Neuronal stem cell (in vitro differentiated cells): ENCODE data around the gene VGLL4.

Experiments used
- DNase-seq: peaks from one replicate; pipeline ENCODE4 v3.0.0-alpha.2; 2013; ENCODE audit warnings: low spot score
- H2AFZ ChIP-seq: one replicate; pipeline ENCODE4 v1.6.1; 2013; ENCODE audit warnings: mild to moderate bottlenecking, low read length, inconsistent platforms
- H2AK5ac ChIP-seq: 2 replicates; pipeline ENCODE4 v1.6.1; 2013; ENCODE audit warnings: low read depth, mild to moderate bottlenecking, inconsistent platforms, low read length, moderate library complexity, mixed read lengths
- H2BK120ac ChIP-seq: 2 replicates; pipeline ENCODE4 v1.6.1; 2013; ENCODE audit warnings: low read depth, mild to moderate bottlenecking, inconsistent platforms, low read length, moderate library complexity, mixed read lengths
- H2BK12ac ChIP-seq: one replicate; pipeline ENCODE4 v1.6.1; 2013; ENCODE audit warnings: low read length, inconsistent platforms
- H2BK15ac ChIP-seq: 2 replicates; pipeline ENCODE4 v1.6.1; 2013; ENCODE audit warnings: mild to moderate bottlenecking, low read length, inconsistent platforms, mixed read lengths
- H2BK5ac ChIP-seq: one replicate; pipeline ENCODE4 v1.6.1; 2013; ENCODE audit warnings: inconsistent platforms, mild to moderate bottlenecking, low read length, moderate library complexity
- H3K14ac ChIP-seq: one replicate; pipeline ENCODE4 v1.6.1; 2013; ENCODE audit warnings: low read length, inconsistent platforms
- H3K18ac ChIP-seq: 2 replicates; pipeline ENCODE4 v1.6.1; 2013; ENCODE audit warnings: low read length, inconsistent platforms
- H3K23ac ChIP-seq: 2 replicates; pipeline ENCODE4 v1.6.1; 2013; ENCODE audit warnings: low read depth, mild to moderate bottlenecking, mixed read lengths, low read length, inconsistent platforms; ENCODE audit not compliant: poor library complexity
- H3K27ac ChIP-seq: replicated peaks from 3 replicates; pipeline ENCODE4 v1.5.1; 2013; ENCODE audit warnings: low read length, inconsistent platforms
- H3K27me3 ChIP-seq, 3 experiments: 2 replicates each; pipeline ENCODE4 v1.6.1; 2013; ENCODE audit warnings: low read length in 3 of 3, mild to moderate bottlenecking in 2 of 3, inconsistent platforms in 1 of 3, low read depth in 1 of 3, mixed read lengths in 1 of 3, moderate library complexity in 1 of 3; ENCODE audit not compliant: control insufficient read depth in 3 of 3, insufficient read depth in 3 of 3
- H3K36me3 ChIP-seq, 2 donors: replicated peaks in 1 of 2; 2 replicates each; pipeline ENCODE4 v1.6.1; 2013; ENCODE audit warnings: low read length in 2 of 2; ENCODE audit not compliant: control insufficient read depth in 2 of 2, insufficient read depth in 2 of 2
- H3K4ac ChIP-seq: 2 replicates; pipeline ENCODE4 v1.6.1; 2013; ENCODE audit warnings: inconsistent platforms, mild to moderate bottlenecking, low read length, moderate library complexity
- H3K4me1 ChIP-seq, 2 donors: 1 replicate in 1 of 2; 2 replicates in 1 of 2; pipeline ENCODE4 v1.6.1; 2013; ENCODE audit warnings: low read length in 2 of 2, low read depth in 1 of 2; ENCODE audit not compliant: control insufficient read depth in 2 of 2, insufficient read depth in 1 of 2
- H3K4me2 ChIP-seq: one replicate; pipeline ENCODE4 v1.6.1; 2013; ENCODE audit warnings: mild to moderate bottlenecking, low read length, inconsistent platforms; ENCODE audit not compliant: insufficient read depth, poor library complexity, severe bottlenecking
- H3K4me3 ChIP-seq, 2 donors: 2 replicates each; pipeline ENCODE4 v1.5.1; 2013; ENCODE audit warnings: low read length in 2 of 2, mild to moderate bottlenecking in 2 of 2, inconsistent platforms in 1 of 2, moderate library complexity in 1 of 2
- H3K79me1 ChIP-seq: one replicate; pipeline ENCODE4 v1.6.1; 2013; ENCODE audit warnings: low read depth, mild to moderate bottlenecking, inconsistent platforms, low read length, moderate library complexity
- H3K9ac ChIP-seq: one replicate; pipeline ENCODE4 v1.6.1; 2013; ENCODE audit warnings: mild to moderate bottlenecking, low read depth, low read length, inconsistent platforms; ENCODE audit not compliant: poor library complexity
- H3K9me3 ChIP-seq, 2 donors: replicated peaks in 1 of 2; 2 replicates each; pipeline versions ENCODE3 to v1.6.1; 2013; ENCODE audit warnings: low read length in 2 of 2, mild to moderate bottlenecking in 2 of 2, inconsistent platforms in 1 of 2, low read depth in 1 of 2, mixed read lengths in 1 of 2, moderate library complexity in 1 of 2; ENCODE audit not compliant: control insufficient read depth in 2 of 2, insufficient read depth in 1 of 2
- H4K8ac ChIP-seq: one replicate; pipeline ENCODE4 v1.6.1; 2013; ENCODE audit warnings: low read depth, mild to moderate bottlenecking, inconsistent platforms, low read length, moderate library complexity
- H4K91ac ChIP-seq: one replicate; pipeline ENCODE4 v1.6.1; 2013; ENCODE audit warnings: low read length, low read depth, mild to moderate bottlenecking, inconsistent platforms; ENCODE audit not compliant: poor library complexity
- WGBS, 2 donors: extraction: QIAGEN DNeasy Blood & Tissue Kit; methylation state at CpG; one replicate each; pipeline ENCODE4 v1.1.7; 2013; ENCODE audit warnings: missing lambda C conversion rate in 2 of 2, mixed read lengths in 1 of 2; ENCODE audit not compliant: insufficient read length in 2 of 2, insufficient replicate concordance in 1 of 2; ENCODE audit errors: extremely low coverage in 2 of 2; 5-methylcytosine and 5-hydroxymethylcytosine counted together

Gene VGLL4

GRCh38 chr3:11641316-11641682 is 2.4 kb downstream of the VGLL4 start:
- Histone ChIP-seq H2BK15ac (no peak overlapping the region), H4K91ac (no peak overlapping the region), H2AK5ac (no peak overlapping the region), H3K36me3 (peaks cover 0 to 20% of the 10 kb centered on the region in 2 donors), H2AFZ (no peak overlapping the region), H3K4me2 (peak overlapping the region; percentile 55), H2BK120ac (no peak overlapping the region), H2BK12ac (no peak overlapping the region), H3K23ac (no peak overlapping the region), H3K4me1 (peaks cover 18 to 43% of the 10 kb centered on the region in 2 donors), H3K27ac (no peak overlapping the region), H3K79me1 (peaks cover 2% of the 10 kb centered on the region), H2BK5ac (no peak overlapping the region), H3K18ac (no peak overlapping the region), H3K4me3 (peak overlapping the region in 1 of 2 donors; percentile 80), H3K27me3 (no peaks in the 10 kb centered on the region), H3K9me3 (no peaks in the 10 kb centered on the region), H3K9ac (no peak overlapping the region), H3K14ac (no peak overlapping the region), H3K4ac (no peak overlapping the region), H4K8ac (no peak overlapping the region)
- DNase-seq = no peak
- WGBS, 2 donors = no CpG with 5 or more reads among the region's 2 CpGs

- H2BK15ac ChIP-seq = no peak overlapping the region
- no peak overlapping the region for H2AFZ ChIP-seq
- peaks cover 2% of the 10 kb centered on the region for H3K79me1 ChIP-seq
- whole genome bisulfite sequencing, 2 donors = no CpG with 5 or more reads among the region's 9 CpGs
- no peaks in the 10 kb centered on the region for H3K9me3 ChIP-seq
- H3K4me2 ChIP-seq = no peak overlapping the region
- no peak overlapping the region for H3K9ac ChIP-seq
- no peak overlapping the region for H2BK120ac ChIP-seq
- H3K4ac ChIP-seq = no peak overlapping the region
- H2BK12ac ChIP-seq = no peak overlapping the region
- no peak overlapping the region for H3K27ac ChIP-seq
- no peak overlapping the region for H4K8ac ChIP-seq
- no peak for DNase-seq
- peaks cover 0 to 20% of the 10 kb centered on the region in 2 donors for H3K36me3 ChIP-seq
- no peak overlapping the region for H3K14ac ChIP-seq
- peak overlapping the region in 1 of 2 donors; percentile 9 for H3K4me3 ChIP-seq
- H2AK5ac ChIP-seq = no peak overlapping the region
- H4K91ac ChIP-seq = no peak overlapping the region
- H2BK5ac ChIP-seq = no peak overlapping the region
- H3K27me3 ChIP-seq = no peaks in the 10 kb centered on the region
- no peak overlapping the region for H3K18ac ChIP-seq
- peaks cover 18 to 43% of the 10 kb centered on the region in 2 donors for H3K4me1 ChIP-seq
- no peak overlapping the region for H3K23ac ChIP-seq
These were observed 3.6 kb downstream of the VGLL4 start for GRCh38 chr3:11640009-11640673.

- peak overlapping the region; percentile 30 for H2BK15ac ChIP-seq
- H3K79me1 ChIP-seq = peaks cover 5% of the 10 kb centered on the region
- H2BK5ac ChIP-seq = peak overlapping the region; percentile 55
- no peaks in the 10 kb centered on the region for H3K9me3 ChIP-seq
- DNase-seq = no peak
- no peak overlapping the region for H2AK5ac ChIP-seq
- no peak overlapping the region for H2BK12ac ChIP-seq
- H4K91ac ChIP-seq = no peak overlapping the region
- no peak overlapping the region for H3K4ac ChIP-seq
- H3K4me3 ChIP-seq = no peak overlapping the region
- H3K14ac ChIP-seq = peak overlapping the region; percentile 57
- peak overlapping the region; percentile 85 for H3K18ac ChIP-seq
- H2AFZ ChIP-seq = no peak overlapping the region
- peaks cover 18 to 43% of the 10 kb centered on the region in 2 donors for H3K4me1 ChIP-seq
- no peak overlapping the region for H2BK120ac ChIP-seq
- H4K8ac ChIP-seq = no peak overlapping the region
- H3K27me3 ChIP-seq = no peaks in the 10 kb centered on the region
- H3K27ac ChIP-seq = peak overlapping the region; percentile 25
- peak overlapping the region; percentile 23 for H3K23ac ChIP-seq
- H3K4me2 ChIP-seq = peak overlapping the region; percentile 19
- no CpG with 5 or more reads among the region's 17 CpGs for WGBS, 2 donors
- H3K36me3 ChIP-seq = peaks cover 0 to 25% of the 10 kb centered on the region in 2 donors
- no peak overlapping the region for H3K9ac ChIP-seq
These were observed 5.0 kb downstream of the VGLL4 start for GRCh38 chr3:11638495-11639358.

GRCh38 chr3:11637901-11638458 is 5.7 kb downstream of the VGLL4 start:
- H2BK120ac ChIP-seq = no peak overlapping the region
- no peak overlapping the region for H2AK5ac ChIP-seq
- H3K9ac ChIP-seq = no peak overlapping the region
- H4K91ac ChIP-seq = no peak overlapping the region
- no peaks in the 10 kb centered on the region for H3K9me3 ChIP-seq
- no peak overlapping the region for H3K4ac ChIP-seq
- H3K79me1 ChIP-seq = peaks cover 5% of the 10 kb centered on the region
- no peaks in the 10 kb centered on the region for H3K27me3 ChIP-seq
- no peak overlapping the region for H3K27ac ChIP-seq
- H3K4me2 ChIP-seq = no peak overlapping the region
- H3K4me3 ChIP-seq = no peak overlapping the region
- no peak overlapping the region for H3K14ac ChIP-seq
- peaks cover 18 to 43% of the 10 kb centered on the region in 2 donors for H3K4me1 ChIP-seq
- H4K8ac ChIP-seq = no peak overlapping the region
- H2BK15ac ChIP-seq = no peak overlapping the region
- DNase-seq = no peak
- no peak overlapping the region for H2BK5ac ChIP-seq
- no peak overlapping the region for H2AFZ ChIP-seq
- no peak overlapping the region for H3K18ac ChIP-seq
- H3K23ac ChIP-seq = no peak overlapping the region
- peaks cover 0 to 30% of the 10 kb centered on the region in 2 donors for H3K36me3 ChIP-seq
- no peak overlapping the region for H2BK12ac ChIP-seq
- WGBS, 2 donors = no CpG with 5 or more reads among the region's 11 CpGs
